HepG2 (cell line): ENCODE data around the gene SBNO2. TPM values are rescaled to one million over a fixed set of nuclear protein-coding genes. Genes with fewer than 3 reads are reported as not detected.

Source experiments
- ARHGAP35 ChIP-seq: sonication (generic); formaldehyde crosslinking; IDR thresholded peaks from 2 replicates; pipeline ENCODE4 v1.9.0; 2022; ENCODE audit warnings: mild to moderate bottlenecking, inconsistent platforms, moderate library complexity, missing genetic modification reagents, borderline replicate concordance
- CBFB ChIP-seq: sonication (generic); formaldehyde crosslinking; IDR thresholded peaks from 2 replicates; pipeline ENCODE4 v1.4.0; 2020; ENCODE audit warnings: missing genetic modification reagents
- RAD21 ChIP-seq: fragments of 450-650 bp; formaldehyde crosslinking; IDR thresholded peaks from 2 replicates; pipeline ENCODE4 v1.5.0; 2020; ENCODE audit warnings: mild to moderate bottlenecking
- RXRA ChIP-seq: sonication (generic); formaldehyde crosslinking; IDR thresholded peaks from 2 replicates; pipeline ENCODE4 v1.5.1; 2020; ENCODE audit warnings: missing genetic modification reagents
- TEAD3 ChIP-seq: optimal IDR thresholded peaks from 2 replicates; pipeline ENCODE3; 2016; ENCODE audit warnings: borderline replicate concordance
- ZFY ChIP-seq: sonication (generic); formaldehyde crosslinking; IDR thresholded peaks from 2 replicates; pipeline ENCODE4 v1.4.0; 2020; ENCODE audit warnings: missing genetic modification reagents
- ZNF274 ChIP-seq: sonication (generic); formaldehyde crosslinking; IDR thresholded peaks from 2 replicates; pipeline ENCODE4 v1.5.1; 2020; ENCODE audit warnings: mild to moderate bottlenecking, missing genetic modification reagents
- ZNF484 ChIP-seq: sonication (generic); formaldehyde crosslinking; IDR thresholded peaks from 2 replicates; pipeline ENCODE4 v1.5.1; 2020; ENCODE audit warnings: mild to moderate bottlenecking, low read depth, missing genetic modification reagents, borderline replicate concordance
- polyA plus RNA-seq, 8 experiments: library from polyadenylated mRNA; depleted of rRNA in 3 of 8; stranded (reverse) in 7 of 8; unstranded in 1 of 8; fragments of >200 nt; fragmentation: Illumina TruSeq in 4 of 8; extraction: Trizol in 4 of 8; gene quantifications; 2 replicates each; pipeline versions ENCODE4 v1.2.1 to v1.2.3, GENCODE V29; 2011 to 2016; ENCODE audit warnings: low read depth in 4 of 8, missing spikeins in 1 of 8, mixed read lengths in 1 of 8; ENCODE audit not compliant: insufficient read depth in 1 of 8
- total RNA-seq, 5 experiments: library from RNA; depleted of rRNA; stranded (reverse); fragments of >200 nt; fragmentation: Illumina TruSeq; extraction: Trizol; gene quantifications; 2 replicates each; pipeline ENCODE4 v1.2.3, GENCODE V29; 2016; ENCODE audit warnings: low read depth in 1 of 5
- TF ChIP-seq, protein P1 (sequence below): sonication (generic); formaldehyde crosslinking; IDR thresholded peaks from one replicate; pipeline ENCODE4 v1.5.1; 2020; ENCODE audit warnings: mild to moderate bottlenecking, missing genetic modification reagents; ENCODE audit errors: not compliant biosample characterization
- TF ChIP-seq, protein P2 (sequence below): IDR thresholded peaks from 2 replicates; pipeline ENCODE4 v1.6.1; 2018; ENCODE audit warnings: missing genetic modification reagents
- TF ChIP-seq, protein P3 (sequence below): sonication (generic); formaldehyde crosslinking; IDR thresholded peaks from 2 replicates; pipeline ENCODE4 v1.5.0; 2020; ENCODE audit warnings: missing genetic modification reagents
- TF ChIP-seq, protein P4 (sequence below): sonication (generic); formaldehyde crosslinking; IDR thresholded peaks from 2 replicates; pipeline ENCODE4 v1.4.0; 2020; ENCODE audit warnings: missing genetic modification reagents
- TF ChIP-seq, protein P5 (sequence below): fragments of 450-650 bp; IDR thresholded peaks from 2 replicates; pipeline ENCODE4 v1.6.1; 2016

Gene SBNO2
- total and polyA plus RNA-seq, 2 of the 13 experiments (the other 11 are each of a cell fraction or from before 2014, with no cell fraction given) = 8.6 to 10.4 TPM

DNA sequence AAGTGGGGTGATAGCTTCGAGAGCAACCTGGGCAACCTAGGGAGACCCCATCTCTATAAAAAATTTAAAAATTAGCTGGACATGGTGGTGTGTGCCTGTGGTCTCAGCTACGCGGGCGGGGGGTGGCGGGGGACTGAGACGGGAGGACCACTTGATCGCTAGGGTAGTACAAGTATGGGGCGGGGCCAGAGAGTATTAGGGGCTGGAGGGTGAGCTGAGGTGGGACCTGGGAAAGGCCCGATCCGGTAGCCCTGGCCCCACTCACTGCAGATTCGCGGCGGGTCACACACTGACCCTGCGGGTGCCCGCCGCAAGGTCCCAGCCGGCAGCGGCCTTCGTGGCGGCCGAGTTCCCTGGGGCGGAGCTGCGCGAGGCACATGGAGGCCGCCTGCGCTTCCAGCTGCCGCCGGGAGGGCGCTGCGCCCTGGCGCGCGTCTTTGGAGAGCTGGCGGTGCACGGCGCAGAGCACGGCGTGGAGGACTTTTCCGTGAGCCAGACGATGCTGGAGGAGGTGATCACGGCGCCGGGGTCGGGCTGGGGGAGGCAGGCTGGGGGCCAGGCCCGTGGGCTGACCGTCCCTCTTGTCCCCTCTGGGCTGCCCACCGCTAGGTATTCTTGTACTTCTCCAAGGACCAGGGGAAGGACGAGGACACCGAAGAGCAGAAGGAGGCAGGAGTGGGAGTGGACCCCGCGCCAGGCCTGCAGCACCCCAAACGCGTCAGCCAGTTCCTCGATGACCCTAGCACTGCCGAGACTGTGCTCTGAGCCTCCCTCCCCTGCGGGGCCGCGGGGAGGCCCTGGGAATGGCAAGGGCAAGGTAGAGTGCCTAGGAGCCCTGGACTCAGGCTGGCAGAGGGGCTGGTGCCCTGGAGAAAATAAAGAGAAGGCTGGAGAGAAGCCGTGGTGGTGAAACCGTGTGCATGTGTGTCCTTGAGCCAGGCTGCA is 109.1 kb downstream of the SBNO2 start (continued):
- TF ChIP-seq, protein P1, sequence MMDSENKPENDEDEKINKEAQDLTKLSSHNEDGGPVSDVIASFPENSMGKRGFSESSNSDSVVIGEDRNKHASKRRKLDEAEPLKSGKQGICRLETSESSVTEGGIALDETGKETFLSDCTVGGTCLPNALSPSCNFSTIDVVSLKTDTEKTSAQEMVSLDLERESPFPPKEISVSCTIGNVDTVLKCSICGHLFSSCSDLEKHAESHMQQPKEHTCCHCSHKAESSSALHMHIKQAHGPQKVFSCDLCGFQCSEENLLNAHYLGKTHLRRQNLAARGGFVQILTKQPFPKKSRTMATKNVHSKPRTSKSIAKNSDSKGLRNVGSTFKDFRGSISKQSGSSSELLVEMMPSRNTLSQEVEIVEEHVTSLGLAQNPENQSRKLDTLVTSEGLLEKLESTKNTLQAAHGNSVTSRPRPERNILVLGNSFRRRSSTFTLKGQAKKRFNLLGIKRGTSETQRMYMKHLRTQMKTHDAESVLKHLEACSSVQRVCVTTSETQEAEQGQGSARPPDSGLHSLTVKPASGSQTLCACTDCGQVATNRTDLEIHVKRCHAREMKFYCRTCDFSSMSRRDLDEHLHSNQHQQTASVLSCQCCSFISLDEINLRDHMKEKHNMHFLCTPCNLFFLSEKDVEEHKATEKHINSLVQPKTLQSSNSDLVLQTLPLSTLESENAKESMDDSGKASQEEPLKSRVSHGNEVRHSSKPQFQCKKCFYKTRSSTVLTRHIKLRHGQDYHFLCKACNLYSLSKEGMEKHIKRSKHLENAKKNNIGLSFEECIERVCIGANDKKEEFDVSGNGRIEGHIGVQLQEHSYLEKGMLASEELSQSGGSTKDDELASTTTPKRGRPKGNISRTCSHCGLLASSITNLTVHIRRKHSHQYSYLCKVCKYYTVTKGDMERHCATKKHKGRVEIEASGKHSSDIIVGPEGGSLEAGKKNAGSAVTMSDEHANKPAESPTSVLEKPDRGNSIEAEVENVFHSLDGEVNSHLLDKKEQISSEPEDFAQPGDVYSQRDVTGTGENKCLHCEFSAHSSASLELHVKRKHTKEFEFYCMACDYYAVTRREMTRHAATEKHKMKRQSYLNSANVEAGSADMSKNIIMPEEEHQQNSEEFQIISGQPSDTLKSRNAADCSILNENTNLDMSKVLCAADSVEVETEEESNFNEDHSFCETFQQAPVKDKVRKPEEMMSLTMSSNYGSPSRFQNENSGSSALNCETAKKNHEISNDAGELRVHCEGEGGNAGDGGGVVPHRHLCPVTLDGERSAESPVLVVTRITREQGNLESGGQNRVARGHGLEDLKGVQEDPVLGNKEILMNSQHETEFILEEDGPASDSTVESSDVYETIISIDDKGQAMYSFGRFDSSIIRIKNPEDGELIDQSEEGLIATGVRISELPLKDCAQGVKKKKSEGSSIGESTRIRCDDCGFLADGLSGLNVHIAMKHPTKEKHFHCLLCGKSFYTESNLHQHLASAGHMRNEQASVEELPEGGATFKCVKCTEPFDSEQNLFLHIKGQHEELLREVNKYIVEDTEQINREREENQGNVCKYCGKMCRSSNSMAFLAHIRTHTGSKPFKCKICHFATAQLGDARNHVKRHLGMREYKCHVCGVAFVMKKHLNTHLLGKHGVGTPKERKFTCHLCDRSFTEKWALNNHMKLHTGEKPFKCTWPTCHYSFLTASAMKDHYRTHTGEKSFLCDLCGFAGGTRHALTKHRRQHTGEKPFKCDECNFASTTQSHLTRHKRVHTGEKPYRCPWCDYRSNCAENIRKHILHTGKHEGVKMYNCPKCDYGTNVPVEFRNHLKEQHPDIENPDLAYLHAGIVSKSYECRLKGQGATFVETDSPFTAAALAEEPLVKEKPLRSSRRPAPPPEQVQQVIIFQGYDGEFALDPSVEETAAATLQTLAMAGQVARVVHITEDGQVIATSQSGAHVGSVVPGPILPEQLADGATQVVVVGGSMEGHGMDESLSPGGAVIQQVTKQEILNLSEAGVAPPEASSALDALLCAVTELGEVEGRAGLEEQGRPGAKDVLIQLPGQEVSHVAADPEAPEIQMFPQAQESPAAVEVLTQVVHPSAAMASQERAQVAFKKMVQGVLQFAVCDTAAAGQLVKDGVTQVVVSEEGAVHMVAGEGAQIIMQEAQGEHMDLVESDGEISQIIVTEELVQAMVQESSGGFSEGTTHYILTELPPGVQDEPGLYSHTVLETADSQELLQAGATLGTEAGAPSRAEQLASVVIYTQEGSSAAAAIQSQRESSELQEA (CRISPR knock-in tag) = no peak
- TF ChIP-seq, protein P2, sequence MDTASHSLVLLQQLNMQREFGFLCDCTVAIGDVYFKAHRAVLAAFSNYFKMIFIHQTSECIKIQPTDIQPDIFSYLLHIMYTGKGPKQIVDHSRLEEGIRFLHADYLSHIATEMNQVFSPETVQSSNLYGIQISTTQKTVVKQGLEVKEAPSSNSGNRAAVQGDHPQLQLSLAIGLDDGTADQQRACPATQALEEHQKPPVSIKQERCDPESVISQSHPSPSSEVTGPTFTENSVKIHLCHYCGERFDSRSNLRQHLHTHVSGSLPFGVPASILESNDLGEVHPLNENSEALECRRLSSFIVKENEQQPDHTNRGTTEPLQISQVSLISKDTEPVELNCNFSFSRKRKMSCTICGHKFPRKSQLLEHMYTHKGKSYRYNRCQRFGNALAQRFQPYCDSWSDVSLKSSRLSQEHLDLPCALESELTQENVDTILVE (CRISPR knock-in tag) = 0 out of 2 replicates have a peak, but pooled peaks have one; percentile 32
- peak; percentile 44 for TF ChIP-seq TEAD3 (CRISPR knock-in tag)
- TF ChIP-seq ARHGAP35 = 0 out of 2 replicates have a peak, but pooled peaks have one; percentile 66
- peak; percentile 23 for TF ChIP-seq RXRA
- TF ChIP-seq CBFB = peak; percentile 68; the same call in 1 of the 2 replicates
- peak; percentile 69 for TF ChIP-seq ZFY (CRISPR knock-in tag)
- TF ChIP-seq RAD21 (CRISPR knock-in tag) = peak; percentile 57
- TF ChIP-seq, protein P3, sequence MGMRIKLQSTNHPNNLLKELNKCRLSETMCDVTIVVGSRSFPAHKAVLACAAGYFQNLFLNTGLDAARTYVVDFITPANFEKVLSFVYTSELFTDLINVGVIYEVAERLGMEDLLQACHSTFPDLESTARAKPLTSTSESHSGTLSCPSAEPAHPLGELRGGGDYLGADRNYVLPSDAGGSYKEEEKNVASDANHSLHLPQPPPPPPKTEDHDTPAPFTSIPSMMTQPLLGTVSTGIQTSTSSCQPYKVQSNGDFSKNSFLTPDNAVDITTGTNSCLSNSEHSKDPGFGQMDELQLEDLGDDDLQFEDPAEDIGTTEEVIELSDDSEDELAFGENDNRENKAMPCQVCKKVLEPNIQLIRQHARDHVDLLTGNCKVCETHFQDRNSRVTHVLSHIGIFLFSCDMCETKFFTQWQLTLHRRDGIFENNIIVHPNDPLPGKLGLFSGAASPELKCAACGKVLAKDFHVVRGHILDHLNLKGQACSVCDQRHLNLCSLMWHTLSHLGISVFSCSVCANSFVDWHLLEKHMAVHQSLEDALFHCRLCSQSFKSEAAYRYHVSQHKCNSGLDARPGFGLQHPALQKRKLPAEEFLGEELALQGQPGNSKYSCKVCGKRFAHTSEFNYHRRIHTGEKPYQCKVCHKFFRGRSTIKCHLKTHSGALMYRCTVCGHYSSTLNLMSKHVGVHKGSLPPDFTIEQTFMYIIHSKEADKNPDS = 0 out of 2 replicates have a peak, but pooled peaks have one; percentile 49
- peak; percentile 41; the same call in 1 of the 2 replicates for TF ChIP-seq ZNF274 (CRISPR knock-in tag)
- TF ChIP-seq ZNF484 = 0 out of 2 replicates have a peak, but pooled peaks have one; percentile 7
- TF ChIP-seq, protein P4, sequence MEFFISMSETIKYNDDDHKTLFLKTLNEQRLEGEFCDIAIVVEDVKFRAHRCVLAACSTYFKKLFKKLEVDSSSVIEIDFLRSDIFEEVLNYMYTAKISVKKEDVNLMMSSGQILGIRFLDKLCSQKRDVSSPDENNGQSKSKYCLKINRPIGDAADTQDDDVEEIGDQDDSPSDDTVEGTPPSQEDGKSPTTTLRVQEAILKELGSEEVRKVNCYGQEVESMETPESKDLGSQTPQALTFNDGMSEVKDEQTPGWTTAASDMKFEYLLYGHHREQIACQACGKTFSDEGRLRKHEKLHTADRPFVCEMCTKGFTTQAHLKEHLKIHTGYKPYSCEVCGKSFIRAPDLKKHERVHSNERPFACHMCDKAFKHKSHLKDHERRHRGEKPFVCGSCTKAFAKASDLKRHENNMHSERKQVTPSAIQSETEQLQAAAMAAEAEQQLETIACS (CRISPR knock-in tag) = no peak
- TF ChIP-seq, protein P5, sequence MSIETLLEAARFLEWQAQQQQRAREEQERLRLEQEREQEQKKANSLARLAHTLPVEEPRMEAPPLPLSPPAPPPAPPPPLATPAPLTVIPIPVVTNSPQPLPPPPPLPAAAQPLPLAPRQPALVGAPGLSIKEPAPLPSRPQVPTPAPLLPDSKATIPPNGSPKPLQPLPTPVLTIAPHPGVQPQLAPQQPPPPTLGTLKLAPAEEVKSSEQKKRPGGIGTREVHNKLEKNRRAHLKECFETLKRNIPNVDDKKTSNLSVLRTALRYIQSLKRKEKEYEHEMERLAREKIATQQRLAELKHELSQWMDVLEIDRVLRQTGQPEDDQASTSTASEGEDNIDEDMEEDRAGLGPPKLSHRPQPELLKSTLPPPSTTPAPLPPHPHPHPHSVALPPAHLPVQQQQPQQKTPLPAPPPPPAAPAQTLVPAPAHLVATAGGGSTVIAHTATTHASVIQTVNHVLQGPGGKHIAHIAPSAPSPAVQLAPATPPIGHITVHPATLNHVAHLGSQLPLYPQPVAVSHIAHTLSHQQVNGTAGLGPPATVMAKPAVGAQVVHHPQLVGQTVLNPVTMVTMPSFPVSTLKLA = no peak
